ENCODE measurements around the gene USP15.
A peak's percentile ranks its signal among the peaks of the same experiment; 100 is the strongest.

The USP15 gene

DNA sequence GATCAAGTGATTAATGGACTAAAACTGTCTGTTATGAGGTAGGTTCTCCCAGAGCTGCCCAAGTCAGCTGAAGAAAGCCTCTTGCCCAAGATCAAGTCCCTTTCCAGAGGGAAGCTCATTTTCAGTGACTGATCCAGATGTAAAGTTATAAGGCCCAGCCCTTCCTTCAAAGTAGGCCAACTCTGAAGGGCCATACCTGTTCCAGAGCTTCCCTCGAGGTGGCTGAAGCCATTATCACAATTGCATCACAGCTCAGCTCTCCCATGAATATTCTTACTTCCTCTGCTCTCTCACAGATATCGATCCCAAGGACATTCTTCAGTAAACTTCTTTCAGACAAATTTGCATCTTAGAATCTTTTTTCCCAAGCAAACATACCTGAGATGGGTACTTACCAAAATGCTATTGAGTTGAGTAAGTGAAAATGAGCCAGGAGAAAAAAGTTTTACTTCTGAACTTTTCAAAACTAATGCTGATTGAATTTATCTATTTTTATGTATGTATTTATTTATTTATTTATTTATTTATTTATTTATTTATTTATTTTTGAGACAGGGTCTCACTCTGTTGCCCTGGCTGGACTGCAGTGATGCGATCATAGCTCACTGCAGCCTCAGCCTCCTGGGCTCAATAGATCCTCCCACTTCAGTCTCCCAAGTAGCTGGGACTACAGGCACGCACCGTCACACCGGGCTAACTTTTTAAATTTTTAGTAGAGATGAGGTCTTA lies 42.6 kb upstream of the USP15 start (continued):
- TF ChIP-seq, protein P1, sequence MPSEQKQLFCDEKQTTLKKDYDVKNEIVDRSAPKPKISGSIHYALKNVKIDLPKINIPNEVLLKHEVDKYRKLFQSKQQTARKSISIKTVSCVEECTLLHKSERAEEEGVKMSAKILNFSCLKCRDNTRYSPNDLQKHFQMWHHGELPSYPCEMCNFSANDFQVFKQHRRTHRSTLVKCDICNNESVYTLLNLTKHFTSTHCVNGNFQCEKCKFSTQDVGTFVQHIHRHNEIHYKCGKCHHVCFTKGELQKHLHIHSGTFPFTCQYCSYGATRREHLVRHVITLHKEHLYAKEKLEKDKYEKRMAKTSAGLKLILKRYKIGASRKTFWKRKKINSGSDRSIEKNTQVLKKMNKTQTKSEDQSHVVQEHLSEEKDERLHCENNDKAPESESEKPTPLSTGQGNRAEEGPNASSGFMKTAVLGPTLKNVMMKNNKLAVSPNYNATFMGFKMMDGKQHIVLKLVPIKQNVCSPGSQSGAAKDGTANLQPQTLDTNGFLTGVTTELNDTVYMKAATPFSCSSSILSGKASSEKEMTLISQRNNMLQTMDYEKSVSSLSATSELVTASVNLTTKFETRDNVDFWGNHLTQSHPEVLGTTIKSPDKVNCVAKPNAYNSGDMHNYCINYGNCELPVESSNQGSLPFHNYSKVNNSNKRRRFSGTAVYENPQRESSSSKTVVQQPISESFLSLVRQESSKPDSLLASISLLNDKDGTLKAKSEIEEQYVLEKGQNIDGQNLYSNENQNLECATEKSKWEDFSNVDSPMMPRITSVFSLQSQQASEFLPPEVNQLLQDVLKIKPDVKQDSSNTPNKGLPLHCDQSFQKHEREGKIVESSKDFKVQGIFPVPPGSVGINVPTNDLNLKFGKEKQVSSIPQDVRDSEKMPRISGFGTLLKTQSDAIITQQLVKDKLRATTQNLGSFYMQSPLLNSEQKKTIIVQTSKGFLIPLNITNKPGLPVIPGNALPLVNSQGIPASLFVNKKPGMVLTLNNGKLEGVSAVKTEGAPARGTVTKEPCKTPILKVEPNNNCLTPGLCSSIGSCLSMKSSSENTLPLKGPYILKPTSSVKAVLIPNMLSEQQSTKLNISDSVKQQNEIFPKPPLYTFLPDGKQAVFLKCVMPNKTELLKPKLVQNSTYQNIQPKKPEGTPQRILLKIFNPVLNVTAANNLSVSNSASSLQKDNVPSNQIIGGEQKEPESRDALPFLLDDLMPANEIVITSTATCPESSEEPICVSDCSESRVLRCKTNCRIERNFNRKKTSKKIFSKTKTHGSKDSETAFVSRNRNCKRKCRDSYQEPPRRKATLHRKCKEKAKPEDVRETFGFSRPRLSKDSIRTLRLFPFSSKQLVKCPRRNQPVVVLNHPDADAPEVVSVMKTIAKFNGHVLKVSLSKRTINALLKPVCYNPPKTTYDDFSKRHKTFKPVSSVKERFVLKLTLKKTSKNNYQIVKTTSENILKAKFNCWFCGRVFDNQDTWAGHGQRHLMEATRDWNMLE (tag by site-specific recombination; conservative IDR thresholded peaks at IDR 0.05; ENCODE audit: low read depth), result peak; percentile 80
- TF ChIP-seq, protein P2, sequence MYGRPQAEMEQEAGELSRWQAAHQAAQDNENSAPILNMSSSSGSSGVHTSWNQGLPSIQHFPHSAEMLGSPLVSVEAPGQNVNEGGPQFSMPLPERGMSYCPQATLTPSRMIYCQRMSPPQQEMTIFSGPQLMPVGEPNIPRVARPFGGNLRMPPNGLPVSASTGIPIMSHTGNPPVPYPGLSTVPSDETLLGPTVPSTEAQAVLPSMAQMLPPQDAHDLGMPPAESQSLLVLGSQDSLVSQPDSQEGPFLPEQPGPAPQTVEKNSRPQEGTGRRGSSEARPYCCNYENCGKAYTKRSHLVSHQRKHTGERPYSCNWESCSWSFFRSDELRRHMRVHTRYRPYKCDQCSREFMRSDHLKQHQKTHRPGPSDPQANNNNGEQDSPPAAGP (tag by site-specific recombination; IDR thresholded peaks at IDR 0.05), result no peak
- TF ChIP-seq ZNF843 (tag by site-specific recombination; IDR thresholded peaks at IDR 0.05) (no peak), EGR2 (tag by site-specific recombination; IDR thresholded peaks at IDR 0.05; ENCODE audit: low read depth) (no peak), ZEB2 (tag by site-specific recombination; IDR thresholded peaks at IDR 0.05) (no peak), ZNF121 (tag by site-specific recombination; IDR thresholded peaks at IDR 0.05) (no peak), ZNF214 (tag by site-specific recombination; IDR thresholded peaks at IDR 0.05; ENCODE audit: borderline replicate concordance) (no peak), ZNF311 (tag by site-specific recombination; IDR thresholded peaks at IDR 0.05; ENCODE audit: borderline replicate concordance) (no peak), ZFP3 (tag by site-specific recombination; IDR thresholded peaks at IDR 0.05; ENCODE audit: low read depth) (no peak; the same call in 1 of the 2 replicates), ZFP69B (tag by site-specific recombination; IDR thresholded peaks at IDR 0.05) (no peak), KLF1 (tag by site-specific recombination; IDR thresholded peaks at IDR 0.05) (no peak), ZNF544 (tag by site-specific recombination; IDR thresholded peaks at IDR 0.05) (no peak), ZNF48 (tag by site-specific recombination; IDR thresholded peaks at IDR 0.05) (no peak), ZNF221 (tag by site-specific recombination; IDR thresholded peaks at IDR 0.05; ENCODE audit: borderline replicate concordance) (no peak), ZNF16 (tag by site-specific recombination; IDR thresholded peaks at IDR 0.05; ENCODE audit: low read depth) (no peak), ZBTB48 (tag by site-specific recombination; IDR thresholded peaks at IDR 0.05) (no peak), ZNF211 (tag by site-specific recombination; IDR thresholded peaks at IDR 0.05; ENCODE audit: low read depth) (no peak), OVOL3 (tag by site-specific recombination; IDR thresholded peaks at IDR 0.05) (no peak), BCL11B (tag by site-specific recombination; IDR thresholded peaks at IDR 0.05; ENCODE audit: low read depth) (no peak), MEIS1 (CRISPR knock-in tag; IDR thresholded peaks at IDR 0.05; ENCODE audit: borderline replicate concordance) (no peak), ZNF626 (tag by site-specific recombination; IDR thresholded peaks at IDR 0.05) (no peak), GLIS1 (tag by site-specific recombination; IDR thresholded peaks at IDR 0.05) (no peak), ZBTB1 (tag by site-specific recombination; IDR thresholded peaks at IDR 0.05) (no peak), SCRT1 (tag by site-specific recombination; IDR thresholded peaks at IDR 0.05; ENCODE audit: borderline replicate concordance) (no peak), ZNF510 (tag by site-specific recombination; IDR thresholded peaks at IDR 0.05; ENCODE audit: insufficient replicate concordance) (peak; percentile 38), ZNF248 (tag by site-specific recombination; IDR thresholded peaks at IDR 0.05) (no peak), ZNF558 (tag by site-specific recombination; IDR thresholded peaks at IDR 0.05) (0 out of 2 replicates have a peak, but pooled peaks have one; percentile 39), KLF10 (tag by site-specific recombination; IDR thresholded peaks at IDR 0.05) (no peak)
- TF ChIP-seq, protein P3, sequence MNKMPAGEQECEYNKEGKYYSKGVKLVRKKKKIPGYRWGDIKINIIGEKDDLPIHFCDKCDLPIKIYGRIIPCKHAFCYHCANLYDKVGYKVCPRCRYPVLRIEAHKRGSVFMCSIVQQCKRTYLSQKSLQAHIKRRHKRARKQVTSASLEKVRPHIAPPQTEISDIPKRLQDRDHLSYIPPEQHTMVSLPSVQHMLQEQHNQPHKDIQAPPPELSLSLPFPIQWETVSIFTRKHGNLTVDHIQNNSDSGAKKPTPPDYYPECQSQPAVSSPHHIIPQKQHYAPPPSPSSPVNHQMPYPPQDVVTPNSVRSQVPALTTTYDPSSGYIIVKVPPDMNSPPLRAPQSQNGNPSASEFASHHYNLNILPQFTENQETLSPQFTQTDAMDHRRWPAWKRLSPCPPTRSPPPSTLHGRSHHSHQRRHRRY (tag by site-specific recombination; IDR thresholded peaks at IDR 0.05), result no peak
- TF ChIP-seq, protein P4, sequence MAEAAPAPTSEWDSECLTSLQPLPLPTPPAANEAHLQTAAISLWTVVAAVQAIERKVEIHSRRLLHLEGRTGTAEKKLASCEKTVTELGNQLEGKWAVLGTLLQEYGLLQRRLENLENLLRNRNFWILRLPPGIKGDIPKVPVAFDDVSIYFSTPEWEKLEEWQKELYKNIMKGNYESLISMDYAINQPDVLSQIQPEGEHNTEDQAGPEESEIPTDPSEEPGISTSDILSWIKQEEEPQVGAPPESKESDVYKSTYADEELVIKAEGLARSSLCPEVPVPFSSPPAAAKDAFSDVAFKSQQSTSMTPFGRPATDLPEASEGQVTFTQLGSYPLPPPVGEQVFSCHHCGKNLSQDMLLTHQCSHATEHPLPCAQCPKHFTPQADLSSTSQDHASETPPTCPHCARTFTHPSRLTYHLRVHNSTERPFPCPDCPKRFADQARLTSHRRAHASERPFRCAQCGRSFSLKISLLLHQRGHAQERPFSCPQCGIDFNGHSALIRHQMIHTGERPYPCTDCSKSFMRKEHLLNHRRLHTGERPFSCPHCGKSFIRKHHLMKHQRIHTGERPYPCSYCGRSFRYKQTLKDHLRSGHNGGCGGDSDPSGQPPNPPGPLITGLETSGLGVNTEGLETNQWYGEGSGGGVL (tag by site-specific recombination; IDR thresholded peaks at IDR 0.05), result no peak
- TF ChIP-seq, protein P5, sequence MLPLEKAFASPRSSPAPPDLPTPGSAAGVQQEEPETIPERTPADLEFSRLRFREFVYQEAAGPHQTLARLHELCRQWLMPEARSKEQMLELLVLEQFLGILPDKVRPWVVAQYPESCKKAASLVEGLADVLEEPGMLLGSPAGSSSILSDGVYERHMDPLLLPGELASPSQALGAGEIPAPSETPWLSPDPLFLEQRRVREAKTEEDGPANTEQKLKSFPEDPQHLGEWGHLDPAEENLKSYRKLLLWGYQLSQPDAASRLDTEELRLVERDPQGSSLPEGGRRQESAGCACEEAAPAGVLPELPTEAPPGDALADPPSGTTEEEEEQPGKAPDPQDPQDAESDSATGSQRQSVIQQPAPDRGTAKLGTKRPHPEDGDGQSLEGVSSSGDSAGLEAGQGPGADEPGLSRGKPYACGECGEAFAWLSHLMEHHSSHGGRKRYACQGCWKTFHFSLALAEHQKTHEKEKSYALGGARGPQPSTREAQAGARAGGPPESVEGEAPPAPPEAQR (tag by site-specific recombination; IDR thresholded peaks at IDR 0.05), result no peak
